Activated CD8-positive, alpha-beta T cell treated with anti-CD3 and anti-CD28 coated beads for 36 hours (primary cell): ENCODE results near the gene MACC1. TPM values are rescaled to one million over a fixed set of nuclear protein-coding genes. Genes with fewer than 3 reads are reported as not detected.
"Not testable (repeated sequence)": the region's sequence is repeated elsewhere in the genome, so short reads cannot be mapped to it uniquely, and the experiment has no call there.

Source experiments
- ATAC-seq: fragments of 200-7000 bp; cut with Tn5 transposase; one replicate; pipeline ENCODE4 v1.10.0; 2021; ENCODE audit warnings: mild to moderate bottlenecking, moderate library complexity
- CTCF ChIA-PET: fragments of 350-600 bp; sonication (Branson Sonifier 250); formaldehyde crosslinking; loops from one replicate; lab custom pipeline; 2021; ENCODE audit warnings: antibody characterized with exemption; lab: Charles Lee
- POLR2A ChIA-PET: fragments of 350-600 bp; sonication (Branson Sonifier 250); formaldehyde crosslinking; loops from one replicate; lab custom pipeline; 2021; ENCODE audit warnings: antibody characterized with exemption; lab: Charles Lee
- DNase-seq: peaks from one replicate; pipeline ENCODE4 v3.0.0-alpha.2; 2020
- H3K27ac Mint-ChIP-seq: one replicate; pipeline ENCODE4 v1.8.0; 2021; ENCODE audit warnings: mild to moderate bottlenecking, mixed read lengths
- H3K27me3 Mint-ChIP-seq: one replicate; pipeline ENCODE4 v1.8.0; 2021; ENCODE audit warnings: mixed read lengths
- H3K36me3 Mint-ChIP-seq: one replicate; pipeline ENCODE4 v1.8.0; 2021; ENCODE audit warnings: low read depth, mixed read lengths
- H3K4me1 Mint-ChIP-seq: one replicate; pipeline ENCODE4 v1.8.0; 2021; ENCODE audit warnings: low read depth, mixed read lengths
- H3K4me3 Mint-ChIP-seq: one replicate; pipeline ENCODE4 v1.8.0; 2021; ENCODE audit warnings: mild to moderate bottlenecking, moderate library complexity, mixed read lengths
- H3K9me3 Mint-ChIP-seq: one replicate; pipeline ENCODE4 v1.8.0; 2021; ENCODE audit warnings: mixed read lengths
- CTCF ChIP-seq: fragments of 200-600 bp; IDR thresholded peaks from one replicate; pipeline ENCODE4 v1.8.0; 2022; ENCODE audit warnings: antibody characterized with exemption, mild to moderate bottlenecking
- intact Hi-C: fragments of 100-400 bp; cut with micrococcal nuclease; formaldehyde crosslinking; loops from one replicate; pipeline ENCODE4 v1.10.0; 2022
- total RNA-seq, 2 experiments: library from RNA; stranded (reverse); gene quantifications; one replicate each; pipeline ENCODE4 v1.2.3, GENCODE V29; 2021

The MACC1 gene
- total RNA-seq, 2 experiments from 2014 or later = 0.14 to 0.38 TPM

DNA sequence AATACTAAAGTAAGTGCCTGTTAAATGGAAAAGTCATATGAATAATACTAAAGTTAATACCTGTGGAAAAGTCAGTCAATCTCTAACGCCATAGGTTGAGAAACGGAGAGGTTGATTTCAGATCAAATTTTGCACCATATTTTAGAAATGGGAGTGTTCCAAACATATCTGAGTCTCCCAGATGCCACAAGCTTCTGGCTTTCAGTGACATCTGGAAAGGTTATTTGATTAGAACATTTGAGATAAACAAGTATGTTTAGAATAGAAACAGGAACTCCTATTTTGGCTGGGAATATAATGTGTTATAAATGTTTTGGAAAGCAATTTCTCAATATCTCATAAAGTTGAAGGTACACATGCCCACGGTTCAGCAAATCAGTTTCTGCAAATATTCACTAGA lies 5.8 kb downstream of the MACC1 start:
- H3K27ac Mint-ChIP-seq = no peak overlapping the region
- H3K4me3 Mint-ChIP-seq = no peak overlapping the region
- peaks cover 2% of the 10 kb centered on the region for H3K27me3 Mint-ChIP-seq
- DNase-seq = no peak
- CTCF ChIA-PET = no interaction called here
- peaks cover 7% of the 10 kb centered on the region for H3K9me3 Mint-ChIP-seq
- no peaks in the 10 kb centered on the region for H3K4me1 Mint-ChIP-seq
- intact Hi-C loops = no loop called here
- H3K36me3 Mint-ChIP-seq = no peaks in the 10 kb centered on the region
- no peak for TF ChIP-seq CTCF
- no peak for ATAC-seq
- POLR2A ChIA-PET = no interaction called here

DNA sequence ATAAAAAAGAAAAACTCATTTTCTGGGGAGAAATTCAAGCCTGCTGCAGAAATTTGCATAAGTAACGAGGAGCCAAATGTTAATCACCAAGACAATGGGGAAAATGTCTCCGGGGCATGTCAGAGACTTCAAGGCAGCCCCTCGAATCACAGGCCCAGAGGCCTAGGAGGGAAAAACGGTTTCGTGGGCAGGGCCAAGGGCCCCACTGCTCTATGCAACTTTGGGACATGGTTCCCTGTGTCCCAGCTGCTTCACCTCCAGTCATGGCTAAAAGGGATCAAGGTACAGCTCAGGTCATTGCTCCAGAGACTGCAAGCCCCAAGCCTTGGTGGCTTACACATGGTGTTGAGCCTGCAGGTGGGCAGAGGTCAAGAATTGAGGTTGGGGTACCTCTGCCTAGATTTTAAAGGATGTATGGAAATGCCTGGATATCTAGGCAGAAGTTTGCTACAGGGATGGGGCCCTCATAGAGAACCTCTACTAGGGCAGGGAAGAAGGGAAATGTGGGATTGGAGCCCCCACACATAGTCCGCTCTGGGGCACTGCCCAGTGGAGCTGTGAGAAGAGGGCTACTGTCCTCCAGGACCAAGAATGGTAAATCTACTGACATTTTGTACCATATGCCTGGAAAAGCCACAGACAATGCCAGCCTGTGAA lies 8.4 kb downstream of the MACC1 start:
- POLR2A ChIA-PET = no interaction called here
- H3K27me3 Mint-ChIP-seq = no peaks in the 10 kb centered on the region
- TF ChIP-seq CTCF = no peak
- DNase-seq (no peak), ATAC-seq (no peak)
- H3K4me1 Mint-ChIP-seq = no peaks in the 10 kb centered on the region
- peaks cover 7% of the 10 kb centered on the region for H3K9me3 Mint-ChIP-seq
- H3K36me3 Mint-ChIP-seq = no peaks in the 10 kb centered on the region
- intact Hi-C loops = no loop called here
- H3K27ac Mint-ChIP-seq = no peak overlapping the region
- no peak overlapping the region for H3K4me3 Mint-ChIP-seq
- CTCF ChIA-PET = no interaction called here

- H3K36me3 Mint-ChIP-seq, ATAC-seq, intact Hi-C loops, H3K27ac Mint-ChIP-seq, CTCF ChIA-PET, POLR2A ChIA-PET, H3K27me3 Mint-ChIP-seq, H3K4me1 Mint-ChIP-seq, DNase-seq, H3K9me3 Mint-ChIP-seq, H3K4me3 Mint-ChIP-seq: not testable (repeated sequence)
These were observed 9.4 kb downstream of the MACC1 start for GRCh38 chr7:20207811-20208210.

- DNase-seq (no peak), ATAC-seq (no peak)
- intact Hi-C loops = no loop called here
- POLR2A ChIA-PET = no interaction called here
- H3K36me3 Mint-ChIP-seq = no peaks in the 10 kb centered on the region
- no peaks in the 10 kb centered on the region for H3K27me3 Mint-ChIP-seq
- H3K4me3 Mint-ChIP-seq = no peak overlapping the region
- CTCF ChIA-PET = no interaction called here
- TF ChIP-seq CTCF = no peak
- H3K9me3 Mint-ChIP-seq = peaks cover 7% of the 10 kb centered on the region
- no peaks in the 10 kb centered on the region for H3K4me1 Mint-ChIP-seq
- H3K27ac Mint-ChIP-seq = no peak overlapping the region
These were observed 10.9 kb downstream of the MACC1 start for GRCh38 chr7:20206104-20206896.

- H3K9me3 Mint-ChIP-seq = peaks cover 3% of the 10 kb centered on the region
- ATAC-seq (no peak), DNase-seq (no peak)
- no peak overlapping the region for H3K4me3 Mint-ChIP-seq
- no peak overlapping the region for H3K27ac Mint-ChIP-seq
- POLR2A ChIA-PET = no interaction called here
- intact Hi-C loops = no loop called here
- CTCF ChIA-PET = no interaction called here
- H3K27me3 Mint-ChIP-seq = no peaks in the 10 kb centered on the region
- H3K4me1 Mint-ChIP-seq = peaks cover 4% of the 10 kb centered on the region
- no peaks in the 10 kb centered on the region for H3K36me3 Mint-ChIP-seq
- no peak for TF ChIP-seq CTCF
These were observed 13.9 kb downstream of the MACC1 start for GRCh38 chr7:20203316-20203715.
